ENCODE data around the gene NFATC1. TPM values are rescaled to one million over a fixed set of nuclear protein-coding genes. Genes with fewer than 3 reads are reported as not detected.

The NFATC1 gene
- polyA plus RNA-seq, 2 of the 4 experiments (the other 2 are of a cell fraction) = 0.52 to 1.7 TPM

DNA sequence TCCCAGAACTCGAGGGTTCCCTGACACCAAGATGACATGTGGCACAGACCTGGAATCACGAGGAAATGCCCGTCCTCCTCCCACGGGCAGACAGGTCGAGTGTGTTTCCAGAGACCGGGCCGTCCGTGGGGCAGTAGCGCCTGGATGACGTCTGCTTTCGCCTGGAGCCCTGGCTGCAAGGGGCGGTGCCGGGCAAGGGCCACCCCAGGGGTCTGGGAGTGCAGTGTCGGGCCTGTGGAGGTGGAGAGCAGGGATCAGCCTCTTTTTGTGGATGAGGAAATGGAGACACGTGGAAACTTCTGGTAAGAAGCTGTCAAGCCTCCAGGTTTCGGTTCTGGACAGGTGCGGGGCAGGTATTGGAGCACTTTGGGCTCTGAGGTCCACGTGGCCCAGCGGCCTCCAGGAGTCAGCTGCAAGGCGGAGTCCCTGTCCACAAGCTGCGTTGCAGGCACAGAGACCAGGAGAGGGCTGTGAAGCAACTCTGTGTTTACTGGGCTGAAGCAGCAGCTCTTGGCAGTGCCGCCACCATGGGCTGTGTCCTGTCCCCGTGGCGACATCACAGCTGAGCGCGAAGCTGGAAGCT is 25.6 kb downstream of the NFATC1 start:
- Histone ChIP-seq H3K9me3 (no peaks in the 10 kb centered on the region), H3K4me2 (no peak overlapping the region), H3K4me3 (no peak overlapping the region), H3K27ac (no peak overlapping the region), H3K4me1 (no peaks in the 10 kb centered on the region)
- 93% methylated on average over 3 of the region's 26 CpGs for WGBS (ENCODE audit: missing lambda C conversion rate)
- no peak for ATAC-seq
- DNase-seq (ENCODE audit: low read depth in 1 of 2, low spot score in 1 of 2) = no peak
- CTCF ChIA-PET = interaction anchor here (0.6 to 1.5 kb wide), 2 partner anchors 43 to 107 kb away, joined by 3 to 4 read pairs; no protein-coding TSS in a partner anchor
- POLR2A ChIA-PET = no interaction called here
- FAIRE-seq = no peak
- no peak for TF ChIP-seq ESRRA (IDR thresholded peaks at IDR 0.05; ENCODE audit: borderline replicate concordance, low read length)
- no peak for TF ChIP-seq RAD21 (conservative IDR thresholded peaks at IDR 0.05 in 1 of 2, IDR thresholded peaks at IDR 0.05 in 1 of 2)
- TF ChIP-seq CHD4 (IDR thresholded peaks at IDR 0.05; ENCODE audit: borderline replicate concordance) = no peak
- no peak for TF ChIP-seq MAX (IDR thresholded peaks at IDR 0.05)
- no peak for TF ChIP-seq KDM1A (IDR thresholded peaks at IDR 0.05; ENCODE audit: low read depth)
- no peak for TF ChIP-seq MYC (IDR thresholded peaks at IDR 0.05; ENCODE audit: borderline replicate concordance, low read length)
- no peak for TF ChIP-seq NR3C1 (IDR thresholded peaks at IDR 0.05)
- TF ChIP-seq TP53 (CRISPR knock-in tag; IDR thresholded peaks at IDR 0.05) = no peak
- no peak for TF ChIP-seq EP300 (IDR thresholded peaks at IDR 0.05)
- TF ChIP-seq CEBPB (IDR thresholded peaks at IDR 0.05) = no peak
- TF ChIP-seq HEYL (CRISPR knock-in tag; IDR thresholded peaks at IDR 0.05) = no peak
- TF ChIP-seq HOXB5 (CRISPR knock-in tag; IDR thresholded peaks at IDR 0.05) = no peak
- no peak for TF ChIP-seq CBX8 (IDR thresholded peaks at IDR 0.05)
- TF ChIP-seq CBX2 (IDR thresholded peaks at IDR 0.05; ENCODE audit: borderline replicate concordance, low read depth) = no peak
- no peak for TF ChIP-seq SMC3 (IDR thresholded peaks at IDR 0.05)
- no peak for TF ChIP-seq EHMT2 (IDR thresholded peaks at IDR 0.05; ENCODE audit: low read depth)
- TF ChIP-seq ZFP36 (IDR thresholded peaks at IDR 0.05; ENCODE audit: borderline replicate concordance, partially characterized antibody) = no peak

DNA sequence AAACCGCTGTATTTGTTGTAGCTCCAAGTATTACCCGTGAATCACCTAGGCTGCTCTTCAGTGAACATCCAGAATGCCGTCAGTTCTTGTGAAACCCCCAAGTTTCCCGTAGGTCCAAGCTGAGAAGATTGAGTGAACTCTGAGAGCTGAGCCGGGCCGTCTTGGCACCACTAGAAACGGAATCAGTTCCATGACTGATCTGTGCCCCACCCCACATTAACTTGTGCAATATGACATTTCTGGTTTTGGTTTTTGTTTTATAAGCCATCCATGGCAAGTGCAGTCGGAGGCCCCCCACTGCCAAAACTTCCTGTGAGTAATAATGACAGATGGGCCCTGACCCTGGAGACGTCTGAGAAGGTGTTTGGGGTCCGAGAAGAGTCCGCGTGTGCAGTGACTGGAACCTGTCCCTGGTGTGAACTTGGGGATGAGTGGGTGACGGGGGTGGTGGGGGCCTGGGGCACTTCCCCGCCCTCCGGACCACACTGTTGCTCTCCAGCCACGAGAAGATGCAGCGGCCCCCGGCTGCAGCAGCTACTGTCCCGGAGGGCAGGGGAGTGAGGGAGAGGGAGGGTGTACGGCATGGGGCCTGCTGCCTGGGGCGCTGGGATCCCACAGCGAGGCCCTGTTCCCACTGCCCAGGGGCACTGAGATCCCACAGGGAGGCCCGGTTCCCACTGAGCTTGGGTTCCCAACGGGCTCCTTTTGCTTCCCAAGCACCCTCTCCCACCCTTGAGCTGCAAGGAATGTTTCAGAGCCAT is 26.5 kb downstream of the NFATC1 start:
- TF ChIP-seq HOXA7 (CRISPR knock-in tag; IDR thresholded peaks at IDR 0.05) (no peak), CBX2 (IDR thresholded peaks at IDR 0.05; ENCODE audit: borderline replicate concordance, low read depth) (no peak), POLR2AphosphoS2 (conservative IDR thresholded peaks at IDR 0.05; ENCODE audit: low read length) (no peak)
- H3K27ac ChIP-seq = no peak overlapping the region
- H3K9me3 ChIP-seq = no peaks in the 10 kb centered on the region
- FAIRE-seq (no peak), ATAC-seq (no peak), DNase-seq (ENCODE audit: low read depth in 1 of 2, low spot score in 1 of 2) (no peak)
- WGBS (ENCODE audit: missing lambda C conversion rate) = 91% methylated on average over 12 of the region's 24 CpGs
- ChIA-PET CTCF (interaction anchor here (0.6 to 1.5 kb wide), 2 partner anchors 44 to 106 kb away, joined by 3 to 4 read pairs; no protein-coding TSS in a partner anchor), POLR2A (no interaction called here)
- no peak overlapping the region for H3K4me2 ChIP-seq
- H3K4me1 ChIP-seq = no peaks in the 10 kb centered on the region
- H3K4me3 ChIP-seq = no peak overlapping the region

GRCh38 chr18:79422783-79423165 is 27.0 kb downstream of the NFATC1 start:
- H3K9me3 ChIP-seq = no peaks in the 10 kb centered on the region
- H3K4me3 ChIP-seq = no peak overlapping the region
- no peak for TF ChIP-seq CEBPB (IDR thresholded peaks at IDR 0.05)
- no peak for TF ChIP-seq MAZ (IDR thresholded peaks at IDR 0.05; ENCODE audit: borderline replicate concordance, low read depth, low read length)
- no peak for TF ChIP-seq POLR2A (IDR thresholded peaks at IDR 0.05; ENCODE audit: low read length)
- TF ChIP-seq KDM5A (IDR thresholded peaks at IDR 0.05) = no peak
- TF ChIP-seq JUNB (IDR thresholded peaks at IDR 0.05) = no peak
- no peak for TF ChIP-seq FOSB (CRISPR knock-in tag; IDR thresholded peaks at IDR 0.05)
- H3K27ac ChIP-seq = no peak overlapping the region
- no peak for ATAC-seq
- POLR2A ChIA-PET = no interaction called here
- FAIRE-seq = no peak
- no peak for DNase-seq (ENCODE audit: low read depth in 1 of 2, low spot score in 1 of 2)
- CTCF ChIA-PET = interaction anchor here (1.5 kb wide), 1 partner anchor 106 kb away, joined by 4 read pairs; no protein-coding TSS in a partner anchor
- no peak overlapping the region for H3K4me2 ChIP-seq
- WGBS (ENCODE audit: missing lambda C conversion rate) = 91% methylated on average over 7 of the region's 12 CpGs
- H3K4me1 ChIP-seq = no peaks in the 10 kb centered on the region
